ENCODE data around the gene GALNT17. TPM values are rescaled to one million over a fixed set of nuclear protein-coding genes. Genes with fewer than 3 reads are reported as not detected.

The GALNT17 gene
- total and polyA plus RNA-seq, 11 donors: 16.9 to 116 (median 73.1) TPM

- DNase-seq: no peak
- intact Hi-C loops (cut with DNase I): loop anchor here in 5 of 10 donors (5.0 to 10.0 kb wide), 7 partner anchors 77 to 597 kb away; no protein-coding TSS in a partner anchor
- ATAC-seq: no peak
- Histone ChIP-seq H3K27me3 (peaks cover 0 to 14% (median 3%) of the 10 kb centered on the region in 9 donors), H3K9me3 (no peaks in the 10 kb centered on the region), H3K4me3 (no peak overlapping the region), H3K36me3 (no peaks in the 10 kb centered on the region), H3K27ac (no peak overlapping the region), H3K4me1 (peaks cover 0 to 19% (median 0%) of the 10 kb centered on the region in 12 donors)
- TF ChIP-seq, protein P1, sequence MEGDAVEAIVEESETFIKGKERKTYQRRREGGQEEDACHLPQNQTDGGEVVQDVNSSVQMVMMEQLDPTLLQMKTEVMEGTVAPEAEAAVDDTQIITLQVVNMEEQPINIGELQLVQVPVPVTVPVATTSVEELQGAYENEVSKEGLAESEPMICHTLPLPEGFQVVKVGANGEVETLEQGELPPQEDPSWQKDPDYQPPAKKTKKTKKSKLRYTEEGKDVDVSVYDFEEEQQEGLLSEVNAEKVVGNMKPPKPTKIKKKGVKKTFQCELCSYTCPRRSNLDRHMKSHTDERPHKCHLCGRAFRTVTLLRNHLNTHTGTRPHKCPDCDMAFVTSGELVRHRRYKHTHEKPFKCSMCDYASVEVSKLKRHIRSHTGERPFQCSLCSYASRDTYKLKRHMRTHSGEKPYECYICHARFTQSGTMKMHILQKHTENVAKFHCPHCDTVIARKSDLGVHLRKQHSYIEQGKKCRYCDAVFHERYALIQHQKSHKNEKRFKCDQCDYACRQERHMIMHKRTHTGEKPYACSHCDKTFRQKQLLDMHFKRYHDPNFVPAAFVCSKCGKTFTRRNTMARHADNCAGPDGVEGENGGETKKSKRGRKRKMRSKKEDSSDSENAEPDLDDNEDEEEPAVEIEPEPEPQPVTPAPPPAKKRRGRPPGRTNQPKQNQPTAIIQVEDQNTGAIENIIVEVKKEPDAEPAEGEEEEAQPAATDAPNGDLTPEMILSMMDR (IDR thresholded peaks at IDR 0.05): no peak
- no peak for TF ChIP-seq POLR2A (IDR thresholded peaks at IDR 0.05)
- WGBS, 4 donors: 92 to 96% (median 94%) methylated on average over 7 of the region's 7 CpGs
Observed at GRCh38 chr7:71137479-71137878, 5.5 kb downstream of the GALNT17 start.

DNA sequence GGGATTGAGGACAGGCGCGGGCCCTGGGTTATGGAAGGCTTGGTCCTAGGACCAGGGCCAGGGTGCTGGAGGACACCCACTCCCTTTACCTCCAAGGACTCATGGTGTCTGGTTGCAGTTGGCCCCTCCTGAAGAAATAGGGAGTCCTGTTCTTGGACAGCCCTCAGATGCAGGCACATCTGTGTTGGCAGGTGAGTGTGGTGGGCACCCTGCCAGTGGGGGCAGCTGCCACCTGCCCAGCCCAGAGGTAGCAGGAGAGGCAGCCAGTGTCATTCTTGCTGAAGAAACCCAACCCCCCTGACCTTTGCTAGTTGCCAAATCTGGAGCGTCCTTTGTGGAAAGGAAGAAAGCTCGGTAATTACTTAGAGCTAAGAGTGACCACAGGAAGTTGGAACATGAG is 8.3 kb downstream of the GALNT17 start:
- Histone ChIP-seq H3K9me3 (no peaks in the 10 kb centered on the region), H3K27me3 (no peaks in the 10 kb centered on the region), H3K4me1 (peaks cover 0 to 17% (median 0%) of the 10 kb centered on the region in 12 donors), H3K36me3 (no peaks in the 10 kb centered on the region), H3K27ac (no peak overlapping the region), H3K4me3 (no peak overlapping the region)
- peak in 1 of 4 donors; percentile 11 for ATAC-seq
- intact Hi-C loops (cut with DNase I): no loop called here
- TF ChIP-seq, protein P1 (IDR thresholded peaks at IDR 0.05): no peak
- no peak for TF ChIP-seq POLR2A (IDR thresholded peaks at IDR 0.05)
- 61 to 74% (median 71%) methylated on average over 4 of the region's 4 CpGs for WGBS, 4 donors
- no peak for DNase-seq

- Histone ChIP-seq H3K27me3 (no peaks in the 10 kb centered on the region), H3K4me1 (peaks cover 0 to 21% (median 5%) of the 10 kb centered on the region in 12 donors), H3K36me3 (no peaks in the 10 kb centered on the region), H3K27ac (no peak overlapping the region), H3K4me3 (no peak overlapping the region), H3K9me3 (peaks cover 0 to 5% (median 0%) of the 10 kb centered on the region in 12 donors)
- DNase-seq (no peak), ATAC-seq (no peak)
- WGBS, 4 donors: 85 to 94% (median 90%) methylated on average over 6 of the region's 6 CpGs
- TF ChIP-seq POLR2A (IDR thresholded peaks at IDR 0.05): no peak
- TF ChIP-seq, protein P1 (IDR thresholded peaks at IDR 0.05): no peak
- intact Hi-C loops (cut with DNase I): no loop called here
Observed at GRCh38 chr7:71144963-71145362, 13.0 kb downstream of the GALNT17 start.

- WGBS, 4 donors: 37 to 45% (median 44%) methylated on average over 16 to 24 of the region's 24 CpGs
- H3K27me3 ChIP-seq: no peaks in the 10 kb centered on the region
- DNase-seq (peak in 2 of 5 donors; percentile 29 to 37), ATAC-seq (peak; percentile 50 to 81 (median 70))
- intact Hi-C loops (cut with DNase I): no loop called here
- peaks cover 0 to 17% (median 4%) of the 10 kb centered on the region in 12 donors for H3K4me1 ChIP-seq
- peak overlapping the region in 5 of 12 donors; percentile 24 to 61 (median 34) for H3K27ac ChIP-seq
- no peak for TF ChIP-seq POLR2A (IDR thresholded peaks at IDR 0.05)
- TF ChIP-seq, protein P1 (IDR thresholded peaks at IDR 0.05): no peak
- H3K9me3 ChIP-seq: peaks cover 0 to 5% (median 0%) of the 10 kb centered on the region in 12 donors
- H3K36me3 ChIP-seq: no peaks in the 10 kb centered on the region
- no peak overlapping the region for H3K4me3 ChIP-seq
Observed at GRCh38 chr7:71145906-71146901, 14.3 kb downstream of the GALNT17 start.

All from heart left ventricle (tissue), 16 donors.